NOMO-1 treated with dmso at 0.1 percent for 144 hours (cell line): Measurements from ENCODE around the gene TPSAB1.
"Not testable (repeated sequence)": the region's sequence is repeated elsewhere in the genome, so short reads cannot be mapped to it uniquely, and the experiment has no call there.

Experiments
- DNase-seq: peaks from one replicate; lab custom pipeline; 2025; ENCODE audit not compliant: unreplicated experiment; lab: John Stamatoyannopoulos, UW

The TPSAB1 gene

GRCh38 chr16:1223355-1224214, 16.9 kb upstream of the TPSAB1 start:
- no peak for DNase-seq

DNA sequence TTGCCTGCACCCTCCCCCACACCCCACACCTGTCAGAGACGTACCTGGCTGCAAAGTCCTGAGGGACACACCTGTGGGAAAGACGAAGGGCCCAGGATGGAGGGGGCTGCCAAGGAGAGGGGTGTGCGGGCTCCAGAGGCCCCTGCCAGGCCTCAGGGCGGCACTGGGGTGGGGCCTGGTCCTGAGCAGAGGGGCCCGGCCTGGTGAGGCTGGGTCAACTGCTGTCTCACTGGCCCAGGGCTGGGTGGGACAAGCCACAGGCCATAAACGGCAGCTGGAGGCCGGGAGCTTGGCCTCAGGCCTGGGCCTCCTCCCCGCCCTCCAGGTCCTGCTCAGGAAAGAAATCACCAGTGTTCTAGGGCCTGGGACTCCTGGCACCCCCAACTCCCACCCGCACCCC, 15.9 kb upstream of the TPSAB1 start:
- DNase-seq, result no peak

DNA sequence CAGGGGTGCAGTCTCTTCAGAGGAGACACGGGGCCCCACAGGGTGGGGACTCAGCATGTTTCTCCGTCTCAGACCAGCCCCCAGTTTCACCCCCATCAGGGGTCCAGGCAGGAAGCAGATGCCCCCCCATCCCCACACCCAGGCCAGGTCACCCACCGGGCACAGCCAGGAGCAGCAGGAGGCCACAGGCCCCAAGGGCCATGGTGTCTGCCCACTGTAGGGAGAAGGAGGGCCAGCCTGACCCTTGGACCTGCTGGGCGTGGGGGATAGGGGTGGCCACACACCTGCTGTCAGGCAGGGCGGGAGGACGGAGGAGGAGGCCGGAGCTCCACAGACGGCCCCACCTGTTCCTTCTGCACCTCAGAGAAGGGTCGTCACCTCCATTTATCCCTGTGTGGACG, 15.5 kb upstream of the TPSAB1 start, which contains the start of gene TPSG1:
Gene TPSG1 (minus strand): TSS at position 218 of the 401 bp plus-strand sequence. CDS start 16 bp downstream, at position 202.
- DNase-seq, result no peak

DNA sequence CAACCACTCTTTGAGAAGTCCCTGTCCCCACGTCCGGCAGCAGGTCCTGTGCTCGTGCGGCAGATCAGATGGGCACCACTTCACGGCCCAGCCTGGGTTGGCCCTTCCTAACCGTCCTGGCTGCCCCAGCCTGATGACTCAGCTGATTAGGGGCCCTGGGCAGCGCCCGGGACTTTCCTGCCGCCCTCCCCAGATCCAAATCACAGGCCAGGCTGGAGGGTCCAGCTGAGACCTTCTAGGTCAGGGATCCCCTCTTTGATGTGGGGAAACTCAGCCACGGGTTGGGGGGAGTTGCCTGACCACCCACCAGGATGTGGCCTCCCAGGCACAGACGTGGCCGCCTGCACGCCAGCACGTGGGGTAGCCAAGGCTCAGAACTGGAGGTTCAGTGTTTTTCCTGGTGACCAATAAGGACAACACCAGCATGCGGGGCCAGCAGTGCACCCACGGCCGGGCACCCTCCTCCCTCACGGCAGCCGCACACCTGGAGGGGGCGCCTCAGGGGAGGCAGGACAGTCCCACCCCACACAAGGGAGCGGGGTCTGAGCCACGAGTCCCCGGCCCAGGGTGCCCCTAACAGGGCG, 14.7 kb upstream of the TPSAB1 start:
- not testable (repeated sequence) for DNase-seq

- not testable (repeated sequence) for DNase-seq
These were observed 13.8 kb upstream of the TPSAB1 start for GRCh38 chr16:1226692-1227091.

- not testable (repeated sequence) for DNase-seq
These were observed 12.3 kb upstream of the TPSAB1 start for GRCh38 chr16:1228227-1228626.

GRCh38 chr16:1229476-1229875, 11.0 kb upstream of the TPSAB1 start:
- DNase-seq, result not testable (repeated sequence)

- not testable (repeated sequence) for DNase-seq
These were observed 10.4 kb upstream of the TPSAB1 start, which contains the start of gene TPSB2 for GRCh38 chr16:1230084-1230470. TSS of gene TPSB2 (minus strand) at chr16:1230184. CDS start at chr16:1229951, 233 bp downstream.

DNA sequence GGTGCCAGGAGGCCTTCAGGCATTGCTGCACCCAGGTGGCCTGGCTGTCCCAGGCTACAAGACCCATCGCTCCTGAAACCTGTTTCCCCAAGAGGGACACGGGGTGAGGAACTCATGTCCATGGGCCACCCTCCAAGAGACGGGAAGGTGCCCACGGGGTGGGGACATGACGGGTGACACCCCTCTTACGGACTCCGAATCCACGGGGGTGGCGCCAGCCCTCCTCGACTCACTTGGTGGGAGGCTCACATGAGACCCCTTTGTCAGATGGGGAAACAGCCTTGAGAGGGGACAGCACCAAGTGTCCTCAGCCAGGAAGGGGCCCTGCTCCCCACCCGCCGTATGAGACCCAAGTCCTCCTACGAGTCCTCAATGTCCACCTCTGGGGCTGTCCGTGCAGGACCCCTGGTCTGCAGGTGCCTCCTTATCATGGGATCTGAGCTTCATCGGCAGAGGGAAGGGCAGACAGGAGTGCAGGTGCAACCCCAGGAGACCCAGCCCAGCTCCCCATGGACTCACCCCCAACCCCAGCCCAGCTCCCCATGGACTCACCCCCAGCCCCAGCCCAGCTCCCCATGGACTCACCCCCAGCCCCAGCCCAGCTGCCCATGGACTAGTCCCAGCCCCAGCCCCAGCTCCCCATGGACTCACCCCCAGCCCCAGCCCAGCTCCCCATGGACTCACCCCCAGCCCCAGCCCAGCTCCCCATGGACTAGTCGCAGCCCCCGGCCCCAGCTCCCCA, 9.9 kb upstream of the TPSAB1 start:
- not testable (repeated sequence) for DNase-seq

GRCh38 chr16:1231301-1231700, 9.2 kb upstream of the TPSAB1 start:
- not testable (repeated sequence) for DNase-seq

DNA sequence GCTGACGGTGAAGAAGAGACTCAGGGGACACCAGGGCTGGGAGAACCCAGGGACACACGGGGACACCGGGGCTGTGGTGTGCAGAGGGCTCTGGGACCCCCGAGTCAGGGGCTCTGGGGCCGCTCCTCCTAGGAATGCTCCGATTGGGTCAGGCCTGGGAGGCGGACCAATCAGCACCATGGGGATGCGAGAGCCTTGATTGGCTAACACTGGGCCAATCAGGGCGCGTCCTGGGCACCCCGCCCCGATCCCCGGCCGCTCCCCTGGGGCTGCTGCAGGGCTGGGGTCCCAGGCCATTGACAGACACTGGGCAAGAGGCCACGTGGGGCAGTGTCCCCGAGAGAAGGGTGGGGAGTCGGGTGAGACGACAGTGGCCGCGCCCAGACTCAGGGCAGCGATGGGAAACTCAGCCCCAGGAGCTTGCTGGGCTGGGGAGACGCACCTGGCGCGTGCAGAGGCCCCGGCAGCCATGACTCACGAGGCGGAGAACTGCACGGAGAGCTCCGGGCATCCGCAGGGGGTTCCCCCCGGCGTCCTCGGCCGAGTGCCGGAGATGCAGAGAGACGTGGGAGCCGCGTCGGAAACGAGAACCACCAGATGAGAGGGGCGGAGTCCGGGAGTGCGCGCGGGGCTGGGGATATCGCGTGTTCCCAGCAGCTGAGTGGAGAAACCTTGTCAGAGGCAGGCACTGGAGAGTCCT, 8.3 kb upstream of the TPSAB1 start:
- DNase-seq, result not testable (repeated sequence)

- DNase-seq, result not testable (repeated sequence)
These were observed 3.8 kb upstream of the TPSAB1 start for GRCh38 chr16:1236659-1237058.

- DNase-seq, result no peak
These were observed 2.5 kb upstream of the TPSAB1 start for GRCh38 chr16:1237990-1238389.

DNA sequence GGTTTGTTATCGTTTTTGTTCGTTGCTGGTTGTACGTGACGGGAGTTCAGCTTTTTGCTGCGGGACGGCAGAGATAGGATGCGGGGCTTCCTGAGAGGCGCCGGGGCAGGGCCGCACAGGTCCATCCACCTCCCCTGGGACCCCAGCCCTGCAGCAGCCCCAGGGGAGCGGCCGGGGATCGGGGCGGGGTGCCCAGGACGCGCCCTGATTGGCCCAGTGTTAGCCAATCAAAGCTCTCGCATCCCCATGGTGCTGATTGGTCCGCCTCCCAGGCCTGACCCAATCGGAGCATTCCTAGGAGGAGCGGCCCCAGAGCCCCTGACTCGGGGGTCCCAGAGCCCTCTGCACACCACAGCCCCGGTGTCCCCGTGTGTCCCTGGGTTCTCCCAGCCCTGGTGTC, 1.6 kb upstream of the TPSAB1 start:
- DNase-seq, result not testable (repeated sequence)

DNA sequence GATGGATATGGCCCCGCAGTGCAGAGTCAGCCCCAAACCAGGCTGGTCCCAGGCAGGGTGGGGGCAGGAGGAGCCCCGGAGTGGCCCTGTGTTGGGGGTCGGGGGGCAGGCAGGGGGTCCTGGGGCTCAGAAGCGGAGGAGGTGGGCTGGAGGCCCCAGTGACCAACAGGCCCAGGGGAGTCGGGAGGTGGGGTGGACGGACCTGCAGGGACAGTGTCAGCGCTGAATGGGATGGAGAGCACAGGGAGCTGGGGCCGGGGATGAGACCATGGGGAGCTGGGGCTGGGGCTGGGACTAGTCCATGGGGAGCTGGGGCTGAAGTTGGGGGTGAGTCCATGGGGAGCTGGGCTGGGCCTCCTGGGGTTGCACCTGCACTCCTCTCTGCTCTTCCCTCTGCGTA, 930 bp upstream of the TPSAB1 start:
- not testable (repeated sequence) for DNase-seq

GRCh38 chr16:1241081-1241480, 576 bp downstream of the TPSAB1 start:
- not testable (repeated sequence) for DNase-seq

DNA sequence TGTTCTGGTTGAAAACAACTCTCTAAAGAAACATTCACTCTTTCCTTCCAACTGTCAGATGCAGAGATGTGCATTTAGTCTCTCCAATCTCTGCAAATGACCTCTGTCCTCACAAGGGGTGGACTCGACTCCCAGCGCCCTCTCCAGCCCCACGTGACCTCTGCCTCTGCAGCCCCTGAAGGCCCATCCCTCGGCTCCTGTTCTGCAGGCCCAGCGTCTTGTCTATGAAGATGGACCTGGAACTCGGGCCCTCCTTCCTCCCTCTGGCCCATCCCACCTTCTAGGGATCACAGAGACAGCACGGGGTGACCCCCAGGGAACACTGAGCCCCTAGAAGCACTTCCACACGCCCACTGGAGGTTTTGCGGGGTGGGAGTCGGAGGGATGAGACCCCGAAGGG, 2.9 kb downstream of the TPSAB1 start:
- DNase-seq, result not testable (repeated sequence)

DNA sequence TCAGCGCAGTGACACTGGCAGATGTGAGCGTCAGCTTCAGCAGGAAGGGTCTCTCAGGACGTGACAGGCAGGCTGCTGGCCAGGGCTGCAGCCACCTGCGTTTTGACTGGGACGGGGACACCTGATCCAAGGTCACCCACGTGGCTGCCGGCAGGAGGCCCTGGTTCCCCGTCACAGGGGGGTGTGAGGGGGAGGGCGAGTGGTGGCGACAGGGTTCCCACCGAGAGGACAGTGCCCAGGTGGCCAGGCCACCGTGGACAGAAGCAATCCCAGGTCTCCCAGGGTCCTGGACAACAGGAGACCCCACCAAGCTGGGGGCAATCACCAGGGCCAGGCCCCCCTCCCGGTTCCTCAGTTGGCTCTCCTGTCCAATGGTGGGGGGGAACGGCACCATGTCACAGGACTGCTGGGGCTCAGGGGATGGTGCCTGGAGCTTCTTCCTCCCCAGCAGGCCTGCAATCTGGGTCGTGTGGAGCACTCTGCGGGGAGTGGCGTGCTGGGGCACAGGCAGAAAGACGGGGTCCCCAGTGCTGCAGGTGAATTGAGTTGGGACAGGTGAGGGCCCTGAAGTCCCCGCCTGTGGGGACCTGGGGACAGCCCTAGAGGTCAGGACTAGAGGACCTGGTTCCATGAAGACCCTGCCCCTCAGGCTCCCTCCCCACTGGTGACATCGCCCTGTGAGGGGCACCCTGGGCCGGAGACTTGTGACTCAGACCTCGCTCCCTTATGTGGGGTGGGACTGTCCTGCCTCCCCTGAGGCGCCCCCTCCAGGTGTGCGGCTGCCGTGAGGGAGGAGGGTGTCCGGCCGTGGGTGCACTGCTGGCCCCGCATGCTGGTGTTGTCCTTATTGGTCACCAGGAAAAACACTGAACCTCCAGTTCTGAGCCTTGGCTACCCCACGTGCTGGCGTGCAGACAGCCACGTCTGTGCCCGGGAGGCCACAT, 3.7 kb downstream of the TPSAB1 start:
- DNase-seq, result not testable (repeated sequence)

- peak; percentile 42 for DNase-seq
These were observed 4.4 kb downstream of the TPSAB1 start for GRCh38 chr16:1244881-1245280.
